Neutrophil (primary cell): ENCODE data around the gene SERPINB6.

Experiments
- H3K27ac ChIP-seq: fragments of 200-600 bp; sonication (generic); 2 replicates; pipeline ENCODE4 v1.5.1; 2016; ENCODE audit warnings: mild to moderate bottlenecking, moderate library complexity
- H3K27me3 ChIP-seq: fragments of 200-600 bp; sonication (generic); 2 replicates; pipeline ENCODE4 v1.6.0; 2016; ENCODE audit warnings: mild to moderate bottlenecking
- H3K36me3 ChIP-seq: fragments of 200-600 bp; sonication (generic); 2 replicates; pipeline ENCODE4 v1.5.1; 2017
- H3K4me1 ChIP-seq, 2 experiments: fragments of 200-600 bp in 1 of 2; sonication (generic) in 1 of 2; 1 replicate in 1 of 2; 2 replicates in 1 of 2; pipeline versions ENCODE4 v1.5.1 to v1.6.1; 2013 to 2016; ENCODE audit warnings: low read depth in 1 of 2, low read length in 1 of 2, mild to moderate bottlenecking in 1 of 2, moderate library complexity in 1 of 2; ENCODE audit not compliant: control insufficient read depth in 1 of 2, insufficient read depth in 1 of 2
- H3K4me3 ChIP-seq, 2 experiments: fragments of 200-600 bp in 1 of 2; sonication (generic) in 1 of 2; 1 replicate in 1 of 2; 2 replicates in 1 of 2; pipeline ENCODE4 v1.5.1; 2013 to 2016; ENCODE audit warnings: low read depth in 1 of 2, low read length in 1 of 2, mild to moderate bottlenecking in 1 of 2, moderate library complexity in 1 of 2
- H3K9me3 ChIP-seq: fragments of 200-600 bp; sonication (generic); 2 replicates; pipeline ENCODE4 v1.5.1; 2016
- TF ChIP-seq, protein P1 (sequence below): fragments of 200-600 bp; sonication (generic); IDR thresholded peaks from 2 replicates; pipeline ENCODE4 v1.5.1; 2016; ENCODE audit warnings: antibody characterized with exemption

The SERPINB6 gene

DNA sequence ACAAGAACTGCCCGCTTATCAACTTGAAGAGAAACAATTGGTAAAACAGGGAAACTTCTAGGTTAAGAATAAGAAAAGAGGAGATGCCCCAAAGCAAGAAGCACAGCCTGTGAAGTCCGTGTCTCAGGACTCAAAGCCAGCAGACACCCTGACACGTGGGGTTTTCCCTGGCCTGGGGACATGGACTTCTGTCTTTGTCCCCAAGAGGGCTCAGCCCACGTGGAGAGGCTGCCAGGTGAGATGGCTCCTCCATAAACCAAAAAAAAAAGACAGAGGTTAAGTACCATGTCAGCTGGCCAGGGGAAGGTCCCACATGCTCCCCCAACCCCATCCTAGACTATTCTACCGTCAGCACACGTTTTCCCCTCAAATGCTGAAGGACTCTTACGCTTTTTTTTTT, 9.9 kb downstream of the SERPINB6 start:
- peaks cover 22% of the 10 kb centered on the region in 2 experiments for H3K4me1 ChIP-seq
- TF ChIP-seq, protein P1, sequence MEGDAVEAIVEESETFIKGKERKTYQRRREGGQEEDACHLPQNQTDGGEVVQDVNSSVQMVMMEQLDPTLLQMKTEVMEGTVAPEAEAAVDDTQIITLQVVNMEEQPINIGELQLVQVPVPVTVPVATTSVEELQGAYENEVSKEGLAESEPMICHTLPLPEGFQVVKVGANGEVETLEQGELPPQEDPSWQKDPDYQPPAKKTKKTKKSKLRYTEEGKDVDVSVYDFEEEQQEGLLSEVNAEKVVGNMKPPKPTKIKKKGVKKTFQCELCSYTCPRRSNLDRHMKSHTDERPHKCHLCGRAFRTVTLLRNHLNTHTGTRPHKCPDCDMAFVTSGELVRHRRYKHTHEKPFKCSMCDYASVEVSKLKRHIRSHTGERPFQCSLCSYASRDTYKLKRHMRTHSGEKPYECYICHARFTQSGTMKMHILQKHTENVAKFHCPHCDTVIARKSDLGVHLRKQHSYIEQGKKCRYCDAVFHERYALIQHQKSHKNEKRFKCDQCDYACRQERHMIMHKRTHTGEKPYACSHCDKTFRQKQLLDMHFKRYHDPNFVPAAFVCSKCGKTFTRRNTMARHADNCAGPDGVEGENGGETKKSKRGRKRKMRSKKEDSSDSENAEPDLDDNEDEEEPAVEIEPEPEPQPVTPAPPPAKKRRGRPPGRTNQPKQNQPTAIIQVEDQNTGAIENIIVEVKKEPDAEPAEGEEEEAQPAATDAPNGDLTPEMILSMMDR: no peak
- H3K36me3 ChIP-seq: no peaks in the 10 kb centered on the region
- H3K4me3 ChIP-seq: no peak overlapping the region
- H3K27me3 ChIP-seq: no peaks in the 10 kb centered on the region
- no peak overlapping the region for H3K27ac ChIP-seq
- H3K9me3 ChIP-seq: no peaks in the 10 kb centered on the region

DNA sequence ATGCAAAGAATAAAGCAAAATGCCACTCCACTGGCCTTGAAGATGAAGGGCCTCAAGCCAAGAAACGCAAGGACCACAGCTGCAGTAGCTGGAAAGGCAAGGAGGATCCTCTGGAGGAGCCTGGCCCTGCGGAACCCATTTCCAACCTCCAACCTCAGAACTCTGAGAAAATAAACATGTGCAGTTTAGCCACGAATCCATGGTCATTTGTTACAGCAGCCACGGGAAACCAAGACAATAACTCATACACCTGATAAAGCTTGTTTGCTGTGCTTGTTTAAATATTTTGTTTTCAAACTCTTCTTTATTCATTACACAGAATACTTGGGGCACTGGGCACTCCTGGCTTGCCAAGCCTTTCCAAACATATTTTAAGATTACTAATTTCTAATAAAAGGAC, 10.4 kb downstream of the SERPINB6 start:
- peaks cover 22% of the 10 kb centered on the region in 2 experiments for H3K4me1 ChIP-seq
- TF ChIP-seq, protein P1: no peak
- no peaks in the 10 kb centered on the region for H3K36me3 ChIP-seq
- no peaks in the 10 kb centered on the region for H3K9me3 ChIP-seq
- no peaks in the 10 kb centered on the region for H3K27me3 ChIP-seq
- H3K27ac ChIP-seq: no peak overlapping the region
- H3K4me3 ChIP-seq: no peak overlapping the region

DNA sequence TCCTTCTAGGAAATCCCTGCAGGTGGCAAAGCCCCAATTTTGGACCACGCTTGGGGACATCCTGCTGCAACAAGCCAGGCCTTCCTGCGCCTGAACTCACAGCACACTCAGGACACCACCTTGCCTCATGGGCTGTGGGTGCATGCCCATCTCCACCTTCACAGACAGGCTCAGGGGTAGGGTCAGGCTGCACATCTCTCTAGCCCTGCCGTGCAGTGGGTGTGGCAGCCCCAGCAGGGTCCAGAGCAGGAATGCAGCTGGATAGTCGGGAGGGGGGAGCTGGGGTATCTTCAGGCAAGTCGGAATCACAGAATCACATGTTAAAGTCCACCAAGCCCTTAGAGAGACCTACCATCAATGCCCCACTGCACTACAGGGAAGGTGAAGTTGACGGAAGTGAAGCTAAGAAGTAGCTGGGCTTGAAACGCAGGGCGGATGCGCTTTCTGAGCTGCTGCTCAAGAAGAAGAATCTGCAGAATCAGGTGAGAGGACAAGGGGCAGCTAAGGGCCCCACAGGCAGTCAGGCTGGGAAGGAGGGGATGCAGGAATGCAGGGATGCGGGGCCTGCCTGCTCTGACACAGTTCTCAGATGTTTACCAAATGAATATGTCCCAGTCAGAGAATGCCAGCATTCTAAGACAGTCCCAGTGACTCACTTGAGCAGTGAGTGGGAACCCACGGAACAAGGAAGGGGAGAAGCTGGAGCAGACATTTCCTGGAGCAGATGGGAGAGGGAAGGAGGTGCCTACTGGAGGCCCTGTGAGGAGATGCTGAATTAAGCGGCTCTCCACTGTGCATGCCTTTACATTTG, 11.3 kb downstream of the SERPINB6 start:
- Histone ChIP-seq H3K27ac (no peak overlapping the region), H3K9me3 (no peaks in the 10 kb centered on the region), H3K27me3 (no peaks in the 10 kb centered on the region), H3K4me3 (no peak overlapping the region), H3K36me3 (no peaks in the 10 kb centered on the region), H3K4me1 (peaks cover 22% of the 10 kb centered on the region in 2 experiments)
- TF ChIP-seq, protein P1: no peak

DNA sequence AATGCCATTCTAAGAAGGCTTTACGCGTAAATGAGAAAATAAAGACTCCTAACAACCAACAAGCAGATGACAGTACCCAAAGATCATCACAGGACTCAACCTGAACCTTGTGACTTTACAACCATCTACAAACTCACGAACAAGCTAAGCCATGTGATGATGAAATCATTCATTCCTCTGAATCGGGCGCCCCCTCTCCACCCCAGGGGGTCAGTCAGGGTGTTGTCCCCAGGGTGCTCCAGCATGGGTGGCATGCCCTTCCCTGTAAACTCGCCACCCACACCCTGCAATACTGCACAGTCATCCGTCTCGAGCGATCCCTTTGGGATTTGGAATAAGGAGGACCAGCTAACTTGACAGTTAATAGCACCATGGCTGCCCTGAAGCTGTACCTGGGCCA, 12.6 kb downstream of the SERPINB6 start:
- H3K9me3 ChIP-seq: no peaks in the 10 kb centered on the region
- no peaks in the 10 kb centered on the region for H3K27me3 ChIP-seq
- H3K36me3 ChIP-seq: no peaks in the 10 kb centered on the region
- H3K4me1 ChIP-seq: peaks cover 22% of the 10 kb centered on the region in 2 experiments
- H3K27ac ChIP-seq: peak overlapping the region; percentile 72
- H3K4me3 ChIP-seq: no peak overlapping the region
- TF ChIP-seq, protein P1: no peak

DNA sequence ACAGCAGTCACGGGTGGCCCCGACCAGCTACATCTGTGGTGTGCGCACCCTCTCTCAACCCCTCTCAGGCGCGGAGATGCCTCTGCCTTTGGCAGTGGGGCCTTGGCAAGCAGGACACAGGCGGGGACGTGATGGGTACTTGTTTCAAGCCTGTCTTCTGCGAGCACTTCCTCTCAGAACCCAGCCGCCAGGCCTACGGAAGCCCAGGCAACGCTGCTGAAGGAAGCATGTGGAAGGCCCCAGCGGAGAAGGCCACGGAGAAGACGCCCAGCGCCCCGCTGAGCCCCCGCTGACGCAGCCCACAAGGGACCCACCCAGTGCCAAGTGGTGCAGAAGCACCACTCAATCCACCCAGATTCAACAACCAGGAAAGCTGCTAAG, 13.0 kb downstream of the SERPINB6 start:
- no peaks in the 10 kb centered on the region for H3K9me3 ChIP-seq
- H3K27me3 ChIP-seq: no peaks in the 10 kb centered on the region
- TF ChIP-seq, protein P1: no peak
- H3K36me3 ChIP-seq: no peaks in the 10 kb centered on the region
- peak overlapping the region; percentile 72 for H3K27ac ChIP-seq
- peaks cover 22% of the 10 kb centered on the region in 2 experiments for H3K4me1 ChIP-seq
- no peak overlapping the region for H3K4me3 ChIP-seq
